Kidney (tissue), 14 donors: ENCODE results near the gene TECTB. TPM values are rescaled to one million over a fixed set of nuclear protein-coding genes. Genes with fewer than 3 reads are reported as not detected.

Experiments
- DNase-seq, 5 donors: peaks; one replicate each; pipeline ENCODE4 v3.0.0-alpha.2; 2013 to 2020
- FAIRE-seq: peaks from 2 replicates; lab custom pipeline; 2012; peaks lifted over from hg19 to GRCh38; lab: Jason Lieb, UNC
- H3K27ac ChIP-seq, 2 donors: one replicate each; pipeline ENCODE4 v1.7.0; 2013; ENCODE audit warnings: low read depth in 2 of 2, low read length in 2 of 2, inconsistent platforms in 1 of 2
- H3K27me3 ChIP-seq: one replicate; pipeline ENCODE4 v1.7.1; 2013; ENCODE audit warnings: low read length, inconsistent platforms; ENCODE audit not compliant: control insufficient read depth, insufficient read depth
- H3K36me3 ChIP-seq, 3 donors: one replicate each; pipeline versions ENCODE4 v1.7.0 to v1.7.1; 2013; ENCODE audit warnings: low read length in 3 of 3, control low read depth in 1 of 3, inconsistent platforms in 1 of 3; ENCODE audit not compliant: insufficient read depth in 3 of 3, control insufficient read depth in 2 of 3
- H3K4me1 ChIP-seq, 3 donors: one replicate each; pipeline versions ENCODE4 v1.7.0 to v1.7.1; 2013; ENCODE audit warnings: low read length in 3 of 3, inconsistent platforms in 1 of 3, low read depth in 1 of 3; ENCODE audit not compliant: control insufficient read depth in 2 of 3, insufficient read depth in 2 of 3
- H3K4me3 ChIP-seq, 3 donors: one replicate each; pipeline versions ENCODE4 v1.7.0 to v1.8.1; 2013; ENCODE audit warnings: low read length in 3 of 3, control low read depth in 1 of 3, inconsistent platforms in 1 of 3
- H3K9ac ChIP-seq, 3 donors: one replicate each; pipeline versions ENCODE4 v1.7.0 to v1.7.1; 2013; ENCODE audit warnings: low read length in 3 of 3, control low read depth in 1 of 3, inconsistent platforms in 1 of 3
- H3K9me3 ChIP-seq, 3 donors: one replicate each; pipeline versions ENCODE4 v1.7.0 to v1.7.1; 2013; ENCODE audit warnings: low read length in 3 of 3, control low read depth in 1 of 3, inconsistent platforms in 1 of 3; ENCODE audit not compliant: control insufficient read depth in 2 of 3, insufficient read depth in 1 of 3
- intact Hi-C: fragments of 100-400 bp; cut with DNase I; formaldehyde crosslinking; loops from one replicate; pipeline ENCODE4 v1.11.1; 2022
- polyA plus RNA-seq: library from polyadenylated mRNA; stranded (reverse); fragments of 350-450 nt; fragmentation: Illumina TruSeq; extraction: RNeasy Lipid Tissue Mini Kit (QIAGEN cat#74804); gene quantifications from one replicate; pipeline ENCODE4 v1.2.3, GENCODE V29; 2014; ENCODE audit warnings: low read depth, low replicate concordance; ENCODE audit not compliant: insufficient read depth
- total RNA-seq: library from RNA; stranded (reverse); fragmentation: NEBNext Ultra II Directional; extraction: Animal tissue kit (Norgen Biotek cat#: 25700); gene quantifications from one replicate; pipeline ENCODE4 v1.2.1, GENCODE V29; 2021
- TF ChIP-seq, protein P1 (sequence below): IDR thresholded peaks from 3 replicates; pipeline ENCODE4 v1.5.1; 2012; ENCODE audit warnings: mild to moderate bottlenecking, moderate library complexity, borderline replicate concordance; ENCODE audit not compliant: insufficient read depth; ENCODE audit errors: extremely low read depth
- donor health status: control.
- donor health status: control.
- donor health status: control.
- donor health status: control.
- donor health status: control.
- donor health status: DM: yes; HTN: yes; CAD: no.
- donor health status: Normal renal cell carcinoma (clear cell type).

TECTB gene
- total and polyA plus RNA-seq, 2 donors from 2014 or later: not detected

DNA sequence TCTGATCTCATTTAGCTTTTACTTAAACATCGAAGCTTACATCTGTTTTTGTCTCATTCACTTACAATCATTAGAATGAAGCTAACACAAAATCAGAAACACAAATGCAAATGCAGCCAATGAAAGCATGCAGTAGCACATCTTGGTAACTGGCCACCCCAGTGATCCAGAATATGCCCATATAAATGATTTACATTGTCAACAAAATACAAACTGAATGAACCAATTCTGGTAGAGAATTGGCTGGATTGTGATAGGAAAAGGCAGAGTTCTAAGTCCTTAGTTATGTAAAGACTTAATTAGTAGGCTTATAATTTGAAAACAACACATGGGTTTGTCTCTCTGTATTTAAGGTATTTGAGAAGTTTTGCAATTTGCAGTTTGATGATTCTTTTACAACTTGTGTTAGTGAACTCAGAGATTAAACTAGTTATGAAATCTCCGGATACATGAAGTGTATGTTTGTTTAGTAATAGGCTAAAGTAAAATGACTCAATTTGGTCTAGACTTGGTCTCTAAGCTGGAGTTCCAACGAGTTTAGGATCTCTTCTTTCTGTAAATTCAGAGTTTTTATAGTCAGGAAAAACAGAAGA is 21.2 kb downstream of the TECTB start:
- FAIRE-seq (no peak), DNase-seq (no peak)
- H3K27ac ChIP-seq: no peak overlapping the region
- no peaks in the 10 kb centered on the region for H3K9me3 ChIP-seq
- H3K36me3 ChIP-seq: no peaks in the 10 kb centered on the region
- no peaks in the 10 kb centered on the region for H3K27me3 ChIP-seq
- intact Hi-C loops: no loop called here
- no peaks in the 10 kb centered on the region for H3K4me1 ChIP-seq
- TF ChIP-seq, protein P1, sequence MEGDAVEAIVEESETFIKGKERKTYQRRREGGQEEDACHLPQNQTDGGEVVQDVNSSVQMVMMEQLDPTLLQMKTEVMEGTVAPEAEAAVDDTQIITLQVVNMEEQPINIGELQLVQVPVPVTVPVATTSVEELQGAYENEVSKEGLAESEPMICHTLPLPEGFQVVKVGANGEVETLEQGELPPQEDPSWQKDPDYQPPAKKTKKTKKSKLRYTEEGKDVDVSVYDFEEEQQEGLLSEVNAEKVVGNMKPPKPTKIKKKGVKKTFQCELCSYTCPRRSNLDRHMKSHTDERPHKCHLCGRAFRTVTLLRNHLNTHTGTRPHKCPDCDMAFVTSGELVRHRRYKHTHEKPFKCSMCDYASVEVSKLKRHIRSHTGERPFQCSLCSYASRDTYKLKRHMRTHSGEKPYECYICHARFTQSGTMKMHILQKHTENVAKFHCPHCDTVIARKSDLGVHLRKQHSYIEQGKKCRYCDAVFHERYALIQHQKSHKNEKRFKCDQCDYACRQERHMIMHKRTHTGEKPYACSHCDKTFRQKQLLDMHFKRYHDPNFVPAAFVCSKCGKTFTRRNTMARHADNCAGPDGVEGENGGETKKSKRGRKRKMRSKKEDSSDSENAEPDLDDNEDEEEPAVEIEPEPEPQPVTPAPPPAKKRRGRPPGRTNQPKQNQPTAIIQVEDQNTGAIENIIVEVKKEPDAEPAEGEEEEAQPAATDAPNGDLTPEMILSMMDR: no peak
- no peak overlapping the region for H3K9ac ChIP-seq
- H3K4me3 ChIP-seq: no peak overlapping the region

DNA sequence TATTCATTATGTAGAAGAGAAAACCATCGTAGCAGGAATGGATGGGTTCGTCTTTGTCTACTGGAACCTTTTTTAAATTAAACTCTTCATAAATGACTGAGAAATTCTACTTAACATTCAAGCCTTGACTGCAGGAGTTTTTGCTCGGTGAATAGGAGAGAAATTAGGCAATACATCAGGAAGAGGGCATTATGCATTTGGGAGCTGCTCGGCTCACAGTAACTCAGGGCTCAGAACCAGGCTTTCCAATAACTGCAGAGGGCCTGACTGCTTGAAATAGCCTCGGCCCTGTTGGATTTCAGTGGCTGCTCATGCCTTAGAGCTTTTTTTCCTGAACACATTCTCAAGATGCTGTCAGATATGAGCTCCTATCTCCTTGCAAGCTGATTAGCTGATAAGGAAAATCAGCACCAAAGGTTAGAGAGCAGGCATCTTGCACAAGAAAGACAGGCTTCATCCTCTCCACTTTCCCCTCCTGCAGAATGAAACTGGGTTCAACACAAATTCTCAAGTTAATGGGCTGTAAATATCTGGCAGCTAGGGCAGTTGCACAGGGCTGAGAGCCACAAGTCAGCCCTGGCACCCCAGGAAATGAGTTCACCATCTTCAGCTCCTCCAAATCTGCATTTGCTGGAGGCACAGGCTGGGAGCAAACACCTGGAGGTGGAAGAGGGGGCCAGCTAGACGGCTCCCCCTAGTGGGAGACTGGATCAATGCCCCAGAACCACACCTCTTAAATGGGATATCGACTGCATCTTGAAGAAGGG is 24.3 kb downstream of the TECTB start:
- Histone ChIP-seq H3K4me1 (no peaks in the 10 kb centered on the region), H3K27me3 (no peaks in the 10 kb centered on the region), H3K27ac (no peak overlapping the region), H3K9ac (no peak overlapping the region), H3K4me3 (no peak overlapping the region), H3K36me3 (no peaks in the 10 kb centered on the region), H3K9me3 (no peaks in the 10 kb centered on the region)
- TF ChIP-seq, protein P1: peak; percentile 54
- intact Hi-C loops: no loop called here
- DNase-seq (peak in 4 of 5 donors; percentile 43 to 58 (median 54)), FAIRE-seq (no peak)

DNA sequence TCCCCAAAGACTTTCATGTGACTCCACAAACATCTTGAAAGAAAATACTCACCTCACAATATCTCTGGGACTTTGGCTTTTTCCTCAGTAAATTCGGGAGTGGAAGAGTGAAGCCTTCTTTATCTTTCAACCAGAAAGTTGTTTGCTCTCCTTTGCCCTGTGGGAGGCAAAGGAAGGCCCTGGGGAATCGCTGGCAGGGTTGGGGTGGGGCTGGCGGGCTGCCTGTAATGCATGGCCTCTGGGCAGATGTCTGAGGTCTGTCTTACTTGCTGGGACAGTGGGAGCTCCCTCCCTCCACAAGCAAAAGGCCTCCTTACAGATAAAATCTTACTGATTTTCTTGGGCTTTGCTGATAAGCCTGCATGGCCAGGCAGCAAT is 24.9 kb downstream of the TECTB start:
- FAIRE-seq: no peak
- intact Hi-C loops: no loop called here
- no peaks in the 10 kb centered on the region for H3K4me1 ChIP-seq
- TF ChIP-seq, protein P1: no peak
- no peak overlapping the region for H3K4me3 ChIP-seq
- no peaks in the 10 kb centered on the region for H3K27me3 ChIP-seq
- H3K27ac ChIP-seq: no peak overlapping the region
- no peak for DNase-seq
- H3K36me3 ChIP-seq: no peaks in the 10 kb centered on the region
- no peak overlapping the region for H3K9ac ChIP-seq
- H3K9me3 ChIP-seq: no peaks in the 10 kb centered on the region
